Uterus (tissue), 4 donors: ENCODE data around the gene FOXF2. TPM values are rescaled to one million over a fixed set of nuclear protein-coding genes. Genes with fewer than 3 reads are reported as not detected.

Source experiments
- DNase-seq, 2 donors: peaks; one replicate each; pipeline ENCODE4 v3.0.0-alpha.2; 2019 to 2020
- H3K27ac ChIP-seq, 2 donors: fragments of 200-600 bp; sonication (generic); 1 replicate in 1 of 2; 2 replicates in 1 of 2; pipeline ENCODE4 v1.5.1; 2016 to 2018
- H3K27me3 ChIP-seq, 2 donors: fragments of 200-600 bp; sonication (generic); one replicate each; pipeline ENCODE4 v1.5.1; 2018 to 2019; ENCODE audit warnings: control low read depth in 1 of 2
- H3K36me3 ChIP-seq, 2 donors: fragments of 200-600 bp; sonication (generic); one replicate each; pipeline ENCODE4 v1.5.1; 2019; ENCODE audit warnings: control low read depth in 1 of 2
- H3K4me1 ChIP-seq, 2 donors: fragments of 200-600 bp; sonication (generic); one replicate each; pipeline ENCODE4 v1.5.1; 2018 to 2019; ENCODE audit warnings: control low read depth in 1 of 2
- H3K4me3 ChIP-seq, 2 donors: fragments of 200-600 bp; sonication (generic); 1 replicate in 1 of 2; 2 replicates in 1 of 2; pipeline ENCODE4 v1.5.1; 2018 to 2019; ENCODE audit warnings: mild to moderate bottlenecking in 1 of 2
- H3K9me3 ChIP-seq, 2 donors: fragments of 200-600 bp; sonication (generic); one replicate each; pipeline ENCODE4 v1.5.1; 2019; ENCODE audit warnings: control low read depth in 1 of 2
- POLR2A ChIP-seq, 2 donors: fragments of 450-650 bp; IDR thresholded peaks; one replicate each; pipeline ENCODE4 v1.6.1; 2016; ENCODE audit warnings: antibody characterized with exemption in 2 of 2, mild to moderate bottlenecking in 1 of 2, moderate library complexity in 1 of 2
- intact Hi-C: fragments of 100-400 bp; cut with DNase I; formaldehyde crosslinking; loops from one replicate; pipeline ENCODE4 v1.15.1; 2023; ENCODE audit warnings: low total_unique reads
- total RNA-seq, 4 donors: library from RNA; depleted of rRNA in 3 of 4; stranded (reverse); fragments of >200 nt in 3 of 4; gene quantifications; one replicate each; pipeline versions ENCODE4 v1.1.0 to v1.2.4, GENCODE V29; 2014 to 2023
- TF ChIP-seq, protein P1 (sequence below), 4 experiments: fragments of 200-600 bp in 2 of 4; fragments of 450-650 bp in 2 of 4; sonication (generic) in 2 of 4; IDR thresholded peaks; one replicate each; pipeline ENCODE4 v1.5.1; 2016 to 2019; ENCODE audit warnings: antibody characterized with exemption in 4 of 4, mild to moderate bottlenecking in 2 of 4, moderate library complexity in 1 of 4
- donor health status: DM: yes; HTN: yes; CAD: no.

The FOXF2 gene
- total RNA-seq, 4 donors from 2014 or later = not detected

DNA sequence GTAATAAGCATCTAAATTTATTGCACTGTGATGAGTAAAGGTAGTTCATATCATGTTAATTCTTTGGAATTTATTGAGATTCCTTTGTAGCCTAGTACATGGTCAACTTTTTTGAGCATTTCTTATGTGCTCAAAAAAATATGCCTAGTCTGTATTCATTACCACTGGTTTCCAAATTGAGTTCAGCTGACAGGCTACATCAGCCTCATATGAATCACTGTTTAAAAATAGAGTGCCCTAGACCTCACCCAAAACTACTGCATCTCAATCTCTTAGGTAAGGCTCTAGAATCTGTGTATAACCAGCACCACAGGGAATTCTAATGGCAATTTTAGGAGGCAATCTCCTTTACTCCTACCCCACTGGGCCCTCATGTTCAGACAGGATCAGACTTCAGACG lies 16.7 kb upstream of the FOXF2 start:
- Histone ChIP-seq H3K4me1 (no peaks in the 10 kb centered on the region), H3K27me3 (peaks cover 0 to 25% of the 10 kb centered on the region in 2 donors), H3K9me3 (peaks cover 0 to 5% of the 10 kb centered on the region in 2 donors), H3K4me3 (no peak overlapping the region), H3K27ac (no peak overlapping the region), H3K36me3 (no peaks in the 10 kb centered on the region)
- TF ChIP-seq POLR2A (IDR thresholded peaks at IDR 0.05) = no peak
- intact Hi-C loops = no loop called here
- DNase-seq = no peak

DNA sequence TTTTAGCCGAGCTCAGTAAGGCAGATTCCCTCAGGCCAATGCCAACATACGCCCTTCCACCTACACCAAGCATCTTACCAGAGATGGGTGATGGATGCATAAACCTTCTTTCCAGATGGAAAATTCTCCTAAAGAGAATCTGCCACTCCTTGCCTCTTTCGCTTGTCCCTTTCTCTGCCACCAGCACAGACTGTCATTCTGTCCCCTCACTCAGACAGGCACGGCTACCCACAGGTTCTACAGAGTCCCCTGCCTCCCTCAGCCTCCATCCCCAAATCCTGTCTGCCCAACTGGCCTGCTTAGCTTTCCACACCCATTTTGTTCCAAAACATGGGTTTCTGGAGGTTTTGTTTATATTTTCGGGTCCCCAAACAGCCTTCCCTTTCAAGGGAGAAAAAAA lies 12.7 kb upstream of the FOXF2 start:
- no peaks in the 10 kb centered on the region for H3K9me3 ChIP-seq
- no peak overlapping the region for H3K27ac ChIP-seq
- intact Hi-C loops = no loop called here
- no peaks in the 10 kb centered on the region for H3K36me3 ChIP-seq
- H3K4me3 ChIP-seq = no peak overlapping the region
- TF ChIP-seq POLR2A (IDR thresholded peaks at IDR 0.05) = no peak
- TF ChIP-seq, protein P1, sequence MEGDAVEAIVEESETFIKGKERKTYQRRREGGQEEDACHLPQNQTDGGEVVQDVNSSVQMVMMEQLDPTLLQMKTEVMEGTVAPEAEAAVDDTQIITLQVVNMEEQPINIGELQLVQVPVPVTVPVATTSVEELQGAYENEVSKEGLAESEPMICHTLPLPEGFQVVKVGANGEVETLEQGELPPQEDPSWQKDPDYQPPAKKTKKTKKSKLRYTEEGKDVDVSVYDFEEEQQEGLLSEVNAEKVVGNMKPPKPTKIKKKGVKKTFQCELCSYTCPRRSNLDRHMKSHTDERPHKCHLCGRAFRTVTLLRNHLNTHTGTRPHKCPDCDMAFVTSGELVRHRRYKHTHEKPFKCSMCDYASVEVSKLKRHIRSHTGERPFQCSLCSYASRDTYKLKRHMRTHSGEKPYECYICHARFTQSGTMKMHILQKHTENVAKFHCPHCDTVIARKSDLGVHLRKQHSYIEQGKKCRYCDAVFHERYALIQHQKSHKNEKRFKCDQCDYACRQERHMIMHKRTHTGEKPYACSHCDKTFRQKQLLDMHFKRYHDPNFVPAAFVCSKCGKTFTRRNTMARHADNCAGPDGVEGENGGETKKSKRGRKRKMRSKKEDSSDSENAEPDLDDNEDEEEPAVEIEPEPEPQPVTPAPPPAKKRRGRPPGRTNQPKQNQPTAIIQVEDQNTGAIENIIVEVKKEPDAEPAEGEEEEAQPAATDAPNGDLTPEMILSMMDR (IDR thresholded peaks at IDR 0.05) = no peak
- H3K27me3 ChIP-seq = peaks cover 0 to 51% of the 10 kb centered on the region in 2 donors
- DNase-seq = no peak
- peaks cover 0 to 15% of the 10 kb centered on the region in 2 donors for H3K4me1 ChIP-seq

DNA sequence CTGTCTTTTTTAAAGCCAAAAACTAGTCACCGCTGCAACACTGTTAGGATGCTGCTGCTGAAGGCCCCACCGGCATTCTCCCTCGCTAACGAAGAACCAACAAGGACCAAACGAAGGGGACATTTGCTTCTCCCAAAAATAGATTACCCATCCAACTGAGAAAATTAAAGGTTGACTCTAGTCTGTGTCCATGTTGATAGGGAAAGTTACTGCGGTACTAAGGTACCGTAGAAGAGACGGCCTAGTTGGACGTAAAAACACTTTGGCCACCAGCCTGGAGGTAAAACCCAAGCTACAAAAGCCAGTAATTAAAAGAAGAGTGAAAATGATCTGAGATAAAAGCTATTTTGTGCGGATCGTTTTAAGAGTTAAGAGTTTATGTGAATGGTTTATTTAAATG lies 11.8 kb upstream of the FOXF2 start:
- H3K9me3 ChIP-seq = no peaks in the 10 kb centered on the region
- H3K27me3 ChIP-seq = peaks cover 7 to 58% of the 10 kb centered on the region in 2 donors
- no peaks in the 10 kb centered on the region for H3K36me3 ChIP-seq
- intact Hi-C loops = no loop called here
- peaks cover 0 to 21% of the 10 kb centered on the region in 2 donors for H3K4me1 ChIP-seq
- no peak overlapping the region for H3K27ac ChIP-seq
- H3K4me3 ChIP-seq = no peak overlapping the region
- DNase-seq = no peak
- TF ChIP-seq, protein P1 (IDR thresholded peaks at IDR 0.05) = no peak
- TF ChIP-seq POLR2A (IDR thresholded peaks at IDR 0.05) = no peak

DNA sequence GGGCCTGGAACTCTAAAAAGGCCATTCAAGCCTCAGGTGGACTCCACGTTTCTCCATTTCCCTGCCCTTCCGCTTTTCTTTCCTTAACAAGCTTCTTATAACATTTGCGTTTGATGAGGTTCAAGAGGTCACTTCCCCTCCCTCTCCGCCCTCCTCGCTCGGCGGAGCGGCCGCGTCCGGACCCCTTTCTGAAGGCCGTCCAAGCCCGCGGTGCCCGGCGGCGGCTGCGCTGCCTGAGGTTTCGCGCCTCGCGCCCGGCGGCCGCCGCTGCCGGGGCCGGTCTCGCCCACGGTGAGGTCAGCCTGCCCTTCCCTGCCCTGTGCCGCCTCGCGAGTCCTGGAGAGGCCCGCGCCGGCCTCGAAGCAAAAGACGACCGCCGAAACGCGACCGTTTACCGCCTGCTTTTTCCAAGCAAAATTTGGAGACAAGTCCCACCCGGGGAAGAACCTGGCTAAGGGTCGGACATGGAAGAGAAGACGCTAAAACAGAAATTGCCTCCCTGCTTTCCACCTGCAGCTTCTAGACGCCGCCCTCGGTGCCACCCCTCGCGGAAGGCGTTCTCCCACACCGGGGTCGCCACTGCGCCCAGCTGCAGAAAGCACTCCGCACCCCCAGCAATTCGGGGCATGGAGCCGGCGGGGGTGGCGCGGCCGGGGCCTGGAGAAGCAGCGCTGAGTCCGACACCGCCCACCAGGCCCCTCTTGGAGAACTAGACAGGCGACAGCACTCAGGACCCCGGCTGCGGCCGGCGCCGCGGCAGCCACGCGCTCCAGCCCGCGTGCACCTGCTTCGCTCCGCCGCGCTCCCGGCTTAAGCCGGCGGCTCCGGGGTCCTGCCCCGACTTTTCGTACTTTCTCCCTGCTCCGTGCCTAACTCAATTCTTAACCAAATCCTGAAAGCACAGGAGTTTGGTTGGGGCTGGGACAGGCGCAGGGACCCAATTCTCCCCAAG lies 11.0 kb upstream of the FOXF2 start:
- DNase-seq = no peak
- TF ChIP-seq, protein P1 (IDR thresholded peaks at IDR 0.05) = no peak
- TF ChIP-seq POLR2A (IDR thresholded peaks at IDR 0.05) = no peak
- peaks cover 15 to 66% of the 10 kb centered on the region in 2 donors for H3K27me3 ChIP-seq
- no peak overlapping the region for H3K4me3 ChIP-seq
- H3K36me3 ChIP-seq = no peaks in the 10 kb centered on the region
- intact Hi-C loops = no loop called here
- no peaks in the 10 kb centered on the region for H3K9me3 ChIP-seq
- H3K4me1 ChIP-seq = peaks cover 0 to 21% of the 10 kb centered on the region in 2 donors
- H3K27ac ChIP-seq = no peak overlapping the region

DNA sequence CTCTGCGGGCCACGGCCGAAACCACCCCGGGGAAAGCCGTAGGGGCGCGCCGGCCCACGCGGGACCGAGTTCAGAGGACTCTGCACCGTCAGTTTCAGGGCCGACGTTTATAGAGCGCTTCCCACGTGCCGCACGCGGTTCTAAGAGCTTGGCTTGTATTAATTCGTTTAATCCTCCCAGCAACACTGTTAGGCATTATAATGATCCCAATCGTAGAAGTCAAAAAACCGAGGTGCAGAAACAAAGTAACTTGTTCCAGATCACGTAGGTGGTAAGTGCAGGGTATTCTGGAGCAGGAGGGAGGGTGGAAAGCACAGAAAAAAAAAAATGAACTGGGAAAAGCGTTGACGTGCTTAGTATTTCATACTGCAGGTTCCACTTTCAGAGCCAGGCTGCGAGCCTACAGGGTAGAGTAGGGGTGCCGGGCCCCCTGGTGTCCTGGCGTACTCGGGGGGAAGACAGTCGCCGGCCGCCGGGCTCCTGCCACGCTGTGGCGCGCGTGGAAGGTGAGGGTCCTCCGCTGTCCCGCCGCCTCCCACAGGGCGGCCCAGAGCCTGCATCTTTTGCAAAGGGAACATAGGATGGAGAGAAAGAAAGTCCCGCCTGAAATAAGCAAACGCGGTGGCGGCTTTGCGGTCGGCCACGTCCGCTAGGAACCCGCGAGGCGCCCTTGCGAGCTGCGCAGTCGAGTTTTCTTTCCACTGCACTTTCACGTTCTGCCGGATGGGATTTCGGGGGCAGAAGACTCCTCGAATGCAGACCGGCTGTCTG lies 10.2 kb upstream of the FOXF2 start:
- H3K4me1 ChIP-seq = peaks cover 0 to 25% of the 10 kb centered on the region in 2 donors
- H3K27ac ChIP-seq = no peak overlapping the region
- no peaks in the 10 kb centered on the region for H3K9me3 ChIP-seq
- no peak overlapping the region for H3K4me3 ChIP-seq
- DNase-seq = no peak
- intact Hi-C loops = no loop called here
- no peak for TF ChIP-seq POLR2A (IDR thresholded peaks at IDR 0.05)
- TF ChIP-seq, protein P1 (IDR thresholded peaks at IDR 0.05) = no peak
- H3K27me3 ChIP-seq = peaks cover 16 to 74% of the 10 kb centered on the region in 2 donors
- no peaks in the 10 kb centered on the region for H3K36me3 ChIP-seq
